GM12875 (cell line): ENCODE data around the gene ERCC1.

ENCODE experiments used
- H3K4me3 ChIP-seq: one replicate; pipeline ENCODE4 v1.5.1; 2011; ENCODE audit warnings: low read depth, low read length, control low read depth
- TF ChIP-seq, protein P1 (sequence below): IDR thresholded peaks from 2 replicates; pipeline ENCODE4 v1.5.1; 2011; ENCODE audit warnings: low read depth, mild to moderate bottlenecking, control low read depth, inconsistent platforms, low read length, moderate library complexity, borderline replicate concordance; ENCODE audit not compliant: insufficient read depth

The ERCC1 gene

DNA sequence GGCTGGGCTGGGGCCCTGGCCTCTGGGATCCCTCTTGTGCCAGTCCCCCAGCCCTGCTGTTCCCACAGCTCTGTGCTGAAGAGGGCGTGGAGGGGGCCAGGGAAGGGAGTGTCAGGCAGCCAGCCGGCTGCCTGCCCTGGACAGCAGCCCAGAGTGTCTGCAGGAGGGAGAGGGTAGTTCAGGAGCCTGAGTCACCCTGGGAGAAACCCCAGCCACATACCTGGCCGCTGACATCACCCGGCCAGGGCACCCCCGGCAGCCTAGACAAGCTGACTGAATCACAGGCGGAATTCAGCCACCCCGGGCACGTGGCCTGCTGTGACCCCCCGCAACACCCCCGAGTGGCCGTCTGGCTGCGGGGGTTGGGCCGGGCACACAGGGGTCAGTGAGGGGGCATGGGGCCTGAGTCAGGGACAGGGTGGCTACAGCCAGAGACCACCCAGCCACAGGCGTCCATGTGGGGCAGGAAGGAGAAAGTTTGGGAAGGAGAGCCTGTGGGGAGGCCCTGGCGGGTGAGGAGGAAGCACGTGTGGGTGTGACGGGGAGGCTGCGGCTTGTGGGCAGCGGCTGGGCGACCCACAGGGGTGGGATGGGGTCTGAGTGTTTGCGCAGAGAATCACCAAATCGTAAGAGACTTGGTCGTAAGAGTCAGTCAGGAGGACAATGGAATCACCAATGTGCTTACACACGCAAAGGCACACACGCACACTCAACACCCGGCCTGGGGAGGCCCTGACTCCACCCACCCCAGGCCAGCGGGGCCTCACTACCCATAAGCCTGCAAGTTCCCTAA, 32.2 kb upstream of the ERCC1 start:
- no peak overlapping the region for H3K4me3 ChIP-seq
- TF ChIP-seq, protein P1, sequence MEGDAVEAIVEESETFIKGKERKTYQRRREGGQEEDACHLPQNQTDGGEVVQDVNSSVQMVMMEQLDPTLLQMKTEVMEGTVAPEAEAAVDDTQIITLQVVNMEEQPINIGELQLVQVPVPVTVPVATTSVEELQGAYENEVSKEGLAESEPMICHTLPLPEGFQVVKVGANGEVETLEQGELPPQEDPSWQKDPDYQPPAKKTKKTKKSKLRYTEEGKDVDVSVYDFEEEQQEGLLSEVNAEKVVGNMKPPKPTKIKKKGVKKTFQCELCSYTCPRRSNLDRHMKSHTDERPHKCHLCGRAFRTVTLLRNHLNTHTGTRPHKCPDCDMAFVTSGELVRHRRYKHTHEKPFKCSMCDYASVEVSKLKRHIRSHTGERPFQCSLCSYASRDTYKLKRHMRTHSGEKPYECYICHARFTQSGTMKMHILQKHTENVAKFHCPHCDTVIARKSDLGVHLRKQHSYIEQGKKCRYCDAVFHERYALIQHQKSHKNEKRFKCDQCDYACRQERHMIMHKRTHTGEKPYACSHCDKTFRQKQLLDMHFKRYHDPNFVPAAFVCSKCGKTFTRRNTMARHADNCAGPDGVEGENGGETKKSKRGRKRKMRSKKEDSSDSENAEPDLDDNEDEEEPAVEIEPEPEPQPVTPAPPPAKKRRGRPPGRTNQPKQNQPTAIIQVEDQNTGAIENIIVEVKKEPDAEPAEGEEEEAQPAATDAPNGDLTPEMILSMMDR, result no peak

DNA sequence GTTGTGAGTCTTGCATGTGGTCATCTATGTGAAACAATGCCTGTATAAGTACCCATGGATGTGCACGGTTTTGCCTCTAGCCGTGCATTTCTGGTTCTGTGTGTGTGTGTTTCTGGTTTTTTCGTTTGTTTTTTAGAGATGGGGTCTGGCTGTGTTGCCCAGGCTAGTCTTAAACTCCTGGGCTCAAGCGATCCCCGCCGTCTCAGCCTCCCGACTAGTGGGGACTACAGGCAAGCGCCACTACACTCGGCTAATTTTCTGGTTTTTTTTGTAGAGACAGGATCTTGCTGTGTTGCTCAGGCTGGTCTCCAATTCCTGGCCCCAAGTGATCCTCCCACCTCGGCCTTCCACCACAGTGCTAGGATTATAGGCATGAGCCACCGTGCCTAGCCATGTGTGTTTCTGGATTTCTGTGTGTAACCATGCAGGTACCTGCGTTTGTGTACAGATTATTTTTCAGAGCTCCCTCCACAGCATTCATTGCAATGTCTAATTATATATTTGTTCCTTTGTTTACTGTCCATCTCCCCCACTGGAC, 28.2 kb upstream of the ERCC1 start:
- H3K4me3 ChIP-seq, result no peak overlapping the region
- TF ChIP-seq, protein P1, result no peak

DNA sequence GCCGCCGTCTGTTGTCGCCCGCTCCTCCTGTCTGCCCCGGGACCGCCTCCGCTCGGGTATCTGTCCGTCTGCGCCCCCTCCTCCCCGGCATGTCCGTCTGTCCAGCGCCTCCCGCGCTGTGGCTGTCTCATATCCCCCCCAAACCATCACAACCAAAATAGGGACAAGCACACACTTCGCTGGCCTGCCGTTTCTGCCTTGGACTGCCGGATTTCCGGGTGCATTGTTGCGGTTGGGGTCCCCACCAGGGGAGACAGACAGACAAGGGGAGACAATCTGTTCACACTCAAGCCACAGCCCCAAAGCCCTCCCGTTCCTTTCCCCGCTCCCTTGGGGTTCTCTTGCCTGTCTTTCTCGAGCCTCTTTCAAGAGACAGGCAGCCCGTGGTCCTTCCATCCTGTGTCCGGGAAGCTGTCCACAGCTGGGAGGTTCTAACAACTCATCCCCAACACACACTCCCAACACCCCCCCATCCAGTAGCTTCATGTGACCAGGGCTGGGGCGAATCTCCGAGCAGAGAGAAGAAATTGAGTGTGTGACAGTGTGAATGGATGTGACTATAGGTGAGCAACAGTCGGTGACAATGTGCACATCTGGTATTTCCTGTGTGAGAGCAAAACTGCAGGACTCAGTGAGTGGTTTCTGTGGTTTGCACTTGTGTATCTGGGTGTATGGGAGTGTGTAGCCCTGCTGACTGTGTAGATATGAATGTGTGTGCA, 27.6 kb upstream of the ERCC1 start:
- TF ChIP-seq, protein P1, result no peak

DNA sequence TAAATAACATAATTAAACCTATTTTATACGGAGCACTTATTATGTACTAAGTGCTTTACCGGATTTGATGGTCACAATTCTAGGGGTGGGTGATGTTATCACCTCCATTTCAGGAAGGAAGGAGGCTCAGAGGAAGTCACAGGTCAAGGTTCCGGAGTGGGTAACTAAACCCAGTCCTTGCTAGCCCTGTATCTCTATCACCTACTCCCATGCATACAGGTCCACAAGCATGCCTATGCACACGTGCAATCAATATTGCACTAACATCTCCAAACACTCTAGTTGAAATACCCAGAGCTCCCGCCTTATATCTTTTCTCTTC, 26.3 kb upstream of the ERCC1 start:
- H3K4me3 ChIP-seq, result peak overlapping the region; percentile 53
- TF ChIP-seq, protein P1, result no peak

More for the DNA sequence above, 27.6 kb upstream of the ERCC1 start:
- peak overlapping the region; percentile 73 for H3K4me3 ChIP-seq

DNA sequence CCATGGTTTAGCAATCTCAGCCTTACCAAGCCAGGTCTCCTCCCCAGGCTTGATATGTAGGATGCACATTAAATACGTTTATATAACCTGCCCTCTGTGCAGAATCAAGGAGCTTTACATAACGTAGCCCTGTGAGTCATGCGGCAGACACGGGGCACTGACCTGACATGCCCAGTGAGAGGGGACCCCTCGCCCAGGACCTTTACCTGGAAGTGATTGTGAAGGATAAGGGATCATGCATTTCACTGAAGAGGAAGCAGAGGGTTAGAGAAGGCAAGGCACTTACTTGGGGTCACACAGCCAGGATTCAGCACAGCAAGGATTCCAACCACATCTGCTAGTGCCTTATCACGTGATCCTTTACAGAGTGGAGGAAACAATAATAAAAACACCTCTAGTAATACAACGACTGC, 25.2 kb upstream of the ERCC1 start:
- TF ChIP-seq, protein P1, result no peak
- H3K4me3 ChIP-seq, result no peak overlapping the region

DNA sequence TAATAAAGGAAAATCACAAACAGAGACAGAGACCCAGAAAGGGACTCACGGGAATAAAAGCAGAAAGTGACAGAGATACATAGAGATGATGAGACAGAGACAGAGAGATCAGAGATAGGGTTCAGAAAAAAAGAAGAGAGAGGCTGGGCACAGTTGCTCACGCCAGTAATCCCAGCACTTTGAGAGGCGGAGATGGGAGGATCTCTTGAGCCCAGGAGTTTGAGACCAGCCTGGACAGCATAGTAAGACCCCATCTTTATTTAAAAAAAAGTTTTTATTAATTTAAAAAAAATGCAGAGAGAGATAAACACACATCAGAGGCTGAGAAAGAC, 24.7 kb upstream of the ERCC1 start:
- no peak overlapping the region for H3K4me3 ChIP-seq
- TF ChIP-seq, protein P1, result no peak

DNA sequence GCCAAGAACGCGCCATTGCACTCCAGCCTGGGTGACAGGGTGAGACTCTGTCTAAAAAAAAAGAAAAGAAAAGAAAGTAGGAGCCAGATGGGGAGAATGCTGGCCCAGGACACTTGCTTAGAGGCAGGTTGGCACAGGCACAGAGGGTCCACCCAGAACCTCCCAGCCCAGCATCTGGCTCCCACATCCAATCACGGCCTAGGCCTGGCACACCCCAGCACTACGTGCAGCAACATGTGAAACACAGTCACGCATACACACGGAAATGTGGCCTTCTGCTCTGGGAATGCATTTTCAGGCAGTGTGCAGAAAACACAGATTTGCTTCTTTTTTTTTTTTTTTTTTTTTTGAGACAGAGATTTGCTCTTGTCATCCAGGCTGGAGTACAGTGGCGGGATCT, 23.2 kb upstream of the ERCC1 start:
- TF ChIP-seq, protein P1, result no peak
- H3K4me3 ChIP-seq, result no peak overlapping the region
